Gastrocnemius medialis (tissue), 4 donors: ENCODE data around the gene PI16.
"Not testable (repeated sequence)": the region's sequence is repeated elsewhere in the genome, so short reads cannot be mapped to it uniquely, and the experiment has no call there.

ENCODE experiments used
- POLR2A ChIP-seq, 2 donors: fragments of 450-650 bp; IDR thresholded peaks; one replicate each; pipeline ENCODE4 v1.6.1; 2017; ENCODE audit warnings: antibody characterized with exemption in 2 of 2, mild to moderate bottlenecking in 2 of 2, moderate library complexity in 2 of 2
- TF ChIP-seq, protein P1 (sequence below), 5 experiments: fragments of 450-650 bp in 3 of 5; fragments of 200-600 bp in 2 of 5; sonication (generic) in 2 of 5; IDR thresholded peaks in 4 of 5; conservative IDR thresholded peaks in 1 of 5; 1 replicate in 4 of 5; 2 replicates in 1 of 5; pipeline ENCODE4 v1.5.1; 2016 to 2019; ENCODE audit warnings: antibody characterized with exemption in 5 of 5, mild to moderate bottlenecking in 3 of 5, moderate library complexity in 3 of 5

DNA sequence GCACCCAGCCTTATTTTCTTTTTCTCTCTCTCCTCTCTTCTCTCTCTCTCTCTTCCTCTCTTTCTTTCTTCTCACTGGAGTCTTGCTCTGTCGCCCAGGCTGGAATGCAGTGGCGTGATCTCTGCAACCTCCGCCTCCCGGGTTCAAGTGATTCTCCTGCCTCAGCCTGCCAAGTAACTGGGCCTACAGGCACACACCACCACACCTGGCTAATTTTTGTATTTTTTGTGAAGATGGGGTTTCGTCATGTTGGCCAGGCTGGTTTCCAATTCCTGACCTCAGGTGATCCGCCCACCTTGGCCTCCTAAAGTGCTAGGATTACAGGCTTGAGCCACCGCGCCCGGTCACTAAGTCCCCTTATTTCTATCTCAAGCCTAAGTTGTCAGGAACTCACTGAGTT is 5.5 kb upstream of the PI16 start:
- not testable (repeated sequence) for TF ChIP-seq POLR2A (IDR thresholded peaks at IDR 0.05)
- TF ChIP-seq, protein P1, sequence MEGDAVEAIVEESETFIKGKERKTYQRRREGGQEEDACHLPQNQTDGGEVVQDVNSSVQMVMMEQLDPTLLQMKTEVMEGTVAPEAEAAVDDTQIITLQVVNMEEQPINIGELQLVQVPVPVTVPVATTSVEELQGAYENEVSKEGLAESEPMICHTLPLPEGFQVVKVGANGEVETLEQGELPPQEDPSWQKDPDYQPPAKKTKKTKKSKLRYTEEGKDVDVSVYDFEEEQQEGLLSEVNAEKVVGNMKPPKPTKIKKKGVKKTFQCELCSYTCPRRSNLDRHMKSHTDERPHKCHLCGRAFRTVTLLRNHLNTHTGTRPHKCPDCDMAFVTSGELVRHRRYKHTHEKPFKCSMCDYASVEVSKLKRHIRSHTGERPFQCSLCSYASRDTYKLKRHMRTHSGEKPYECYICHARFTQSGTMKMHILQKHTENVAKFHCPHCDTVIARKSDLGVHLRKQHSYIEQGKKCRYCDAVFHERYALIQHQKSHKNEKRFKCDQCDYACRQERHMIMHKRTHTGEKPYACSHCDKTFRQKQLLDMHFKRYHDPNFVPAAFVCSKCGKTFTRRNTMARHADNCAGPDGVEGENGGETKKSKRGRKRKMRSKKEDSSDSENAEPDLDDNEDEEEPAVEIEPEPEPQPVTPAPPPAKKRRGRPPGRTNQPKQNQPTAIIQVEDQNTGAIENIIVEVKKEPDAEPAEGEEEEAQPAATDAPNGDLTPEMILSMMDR (IDR thresholded peaks at IDR 0.05 in 4 of 5, conservative IDR thresholded peaks at IDR 0.05 in 1 of 5), result not testable (repeated sequence)
